PC-9 (cell line): ENCODE data around the gene ZNF35. TPM values are rescaled to one million over a fixed set of nuclear protein-coding genes. Genes with fewer than 3 reads are reported as not detected.

ENCODE experiments used
- BruUV-seq: library from RNA; stranded (reverse); fragments of 400-500 nt; replicated peaks from 2 replicates; lab custom pipeline; 2021; lab: Mats Ljungman, UMichigan
- CTCF ChIA-PET: fragments of 300-600 bp; sonication (Branson Sonifier 250); formaldehyde crosslinking; loops from one replicate; lab custom pipeline; 2022; ENCODE audit warnings: antibody characterized with exemption; lab: Charles Lee
- POLR2A ChIA-PET: fragments of 300-600 bp; sonication (Branson Sonifier 250); formaldehyde crosslinking; loops from one replicate; lab custom pipeline; 2022; ENCODE audit warnings: antibody characterized with exemption; ENCODE audit not compliant: unreplicated experiment; lab: Charles Lee
- DNase-seq, 2 experiments: peaks; one replicate each; pipeline versions ENCODE4 v3.0.0 to v3.0.0-alpha.2; 2015 to 2022; ENCODE audit warnings: mixed read lengths in 1 of 2
- H2AFZ ChIP-seq: fragments of 200-600 bp; sonication (generic); 2 replicates; pipeline ENCODE4 v1.8.1; 2017; ENCODE audit warnings: antibody characterized with exemption
- H3F3A ChIP-seq: fragments of 200-600 bp; sonication (generic); 2 replicates; pipeline ENCODE4 v1.8.1; 2017; ENCODE audit warnings: antibody characterized with exemption, mild to moderate bottlenecking, low read depth; ENCODE audit not compliant: insufficient read depth
- H3K27ac ChIP-seq: fragments of 200-600 bp; sonication (generic); 2 replicates; pipeline ENCODE4 v1.6.1; 2016; ENCODE audit warnings: mixed run types
- H3K27me3 ChIP-seq: fragments of 200-600 bp; sonication (generic); 2 replicates; pipeline ENCODE4 v1.6.1; 2016; ENCODE audit warnings: low read depth, mixed run types; ENCODE audit not compliant: insufficient read depth
- H3K36me3 ChIP-seq: fragments of 200-600 bp; sonication (generic); 2 replicates; pipeline ENCODE4 v1.6.1; 2016; ENCODE audit warnings: low read depth, mixed run types
- H3K4me1 ChIP-seq: fragments of 200-600 bp; sonication (generic); replicated peaks from 2 replicates; pipeline ENCODE4 v1.6.1; 2016; ENCODE audit warnings: mixed run types; ENCODE audit not compliant: insufficient read depth
- H3K4me2 ChIP-seq: fragments of 200-600 bp; sonication (generic); 2 replicates; pipeline ENCODE4 v1.6.1; 2017; ENCODE audit warnings: mixed run types
- H3K4me3 ChIP-seq: fragments of 200-600 bp; sonication (generic); 2 replicates; pipeline ENCODE4 v1.6.1; 2016; ENCODE audit warnings: mixed run types
- H3K79me2 ChIP-seq: fragments of 200-600 bp; sonication (generic); 2 replicates; pipeline ENCODE4 v1.6.1; 2017; ENCODE audit warnings: low read depth, mixed run types
- H3K9me2 ChIP-seq: fragments of 200-600 bp; sonication (generic); 2 replicates; pipeline ENCODE4 v1.8.1; 2017; ENCODE audit warnings: mild to moderate bottlenecking; ENCODE audit not compliant: insufficient read depth
- H3K9me3 ChIP-seq: fragments of 200-600 bp; sonication (generic); 2 replicates; pipeline ENCODE4 v1.8.1; 2016; ENCODE audit warnings: low read depth; ENCODE audit not compliant: insufficient read depth
- H4K20me1 ChIP-seq: fragments of 200-600 bp; sonication (generic); 2 replicates; pipeline ENCODE4 v1.8.1; 2017; ENCODE audit not compliant: insufficient read depth
- CTCF ChIP-seq: fragments of 200-600 bp; sonication (generic); conservative IDR thresholded peaks from 2 replicates; pipeline ENCODE4 v1.6.1; 2017; ENCODE audit warnings: mixed run types, antibody characterized with exemption, mild to moderate bottlenecking, moderate library complexity
- EZH2 ChIP-seq: fragments of 200-600 bp; sonication (generic); IDR thresholded peaks from 2 replicates; pipeline ENCODE4 v1.8.0; 2017; ENCODE audit warnings: antibody characterized with exemption, low read depth
- intact Hi-C: fragments of 100-400 bp; cut with micrococcal nuclease; formaldehyde crosslinking; loops from one replicate; pipeline ENCODE4 v1.10.0; 2022; ENCODE audit not compliant: unreplicated experiment
- total RNA-seq: library from RNA; stranded (reverse); gene quantifications from 2 replicates; pipeline ENCODE4 v1.2.3, GENCODE V29; 2021

The ZNF35 gene
- total RNA-seq, 1 experiment from 2014 or later = 7.0 TPM

- no peak overlapping the region for H3K4me2 ChIP-seq
- no peaks in the 10 kb centered on the region for H3K9me3 ChIP-seq
- H3K4me1 ChIP-seq = no peaks in the 10 kb centered on the region
- no peaks in the 10 kb centered on the region for H3K9me2 ChIP-seq
- BruUV-seq = no TSS peak
- H3K36me3 ChIP-seq = no peaks in the 10 kb centered on the region
- ChIA-PET CTCF (no interaction called here), POLR2A (no interaction called here)
- peaks cover 4% of the 10 kb centered on the region; the same call in 1 of the 2 replicates for H3K27me3 ChIP-seq
- no peak overlapping the region for H3K27ac ChIP-seq
- TF ChIP-seq CTCF (no peak), EZH2 (no peak)
- intact Hi-C loops = no loop called here
- DNase-seq = no peak
- H3F3A ChIP-seq = no peaks in the 10 kb centered on the region
- H3K79me2 ChIP-seq = no peaks in the 10 kb centered on the region
- H2AFZ ChIP-seq = no peak overlapping the region
- H3K4me3 ChIP-seq = no peak overlapping the region
- H4K20me1 ChIP-seq = no peaks in the 10 kb centered on the region
Measured at GRCh38 chr3:44678480-44679116, 30.1 kb downstream of the ZNF35 start.

DNA sequence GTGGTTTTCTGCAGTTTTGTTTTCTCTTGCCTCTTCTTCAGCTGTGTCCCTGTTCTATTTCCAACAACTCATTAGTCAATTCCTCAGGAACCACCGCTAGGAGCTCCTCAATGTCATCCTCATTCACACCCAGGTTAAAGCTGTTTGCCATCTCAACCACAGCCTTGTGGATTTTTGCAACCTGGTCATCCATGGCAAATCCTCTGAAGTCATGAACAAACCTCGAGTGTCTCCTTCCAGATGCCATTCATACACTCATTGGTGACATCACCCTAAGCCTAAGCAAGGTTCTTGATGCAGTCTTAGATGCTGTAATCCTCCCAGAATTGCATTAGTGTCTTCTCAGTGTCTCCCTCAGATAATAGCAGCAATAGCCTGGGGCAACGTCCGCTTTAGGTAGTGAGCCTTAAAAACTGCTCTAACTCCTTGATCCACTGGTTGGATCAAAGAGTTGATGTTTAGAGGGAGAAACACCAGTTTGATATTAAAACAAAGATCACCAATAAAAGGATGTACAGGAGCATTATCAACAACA lies 32.5 kb downstream of the ZNF35 start:
- DNase-seq = no peak
- Histone ChIP-seq H3K4me3 (no peak overlapping the region), H3K27me3 (peaks cover 4% of the 10 kb centered on the region; the same call in 1 of the 2 replicates), H3K4me2 (no peak overlapping the region), H3K79me2 (no peaks in the 10 kb centered on the region), H3K27ac (no peak overlapping the region), H3K36me3 (no peaks in the 10 kb centered on the region), H3F3A (no peaks in the 10 kb centered on the region), H4K20me1 (no peaks in the 10 kb centered on the region), H3K4me1 (no peaks in the 10 kb centered on the region), H3K9me2 (no peaks in the 10 kb centered on the region), H3K9me3 (no peaks in the 10 kb centered on the region; the same call in 1 of the 2 replicates), H2AFZ (no peak overlapping the region)
- intact Hi-C loops = no loop called here
- CTCF ChIA-PET = no interaction called here
- no peak for TF ChIP-seq CTCF
- no TSS peak for BruUV-seq
- POLR2A ChIA-PET = no interaction called here

- H3F3A ChIP-seq = no peaks in the 10 kb centered on the region
- ChIA-PET CTCF (no interaction called here), POLR2A (no interaction called here)
- H3K79me2 ChIP-seq = no peaks in the 10 kb centered on the region
- no peaks in the 10 kb centered on the region for H4K20me1 ChIP-seq
- DNase-seq = no peak
- peaks cover 3% of the 10 kb centered on the region; the same call in 1 of the 2 replicates for H3K27me3 ChIP-seq
- intact Hi-C loops = no loop called here
- no peaks in the 10 kb centered on the region; the same call in 1 of the 2 replicates for H3K9me3 ChIP-seq
- no peak overlapping the region for H2AFZ ChIP-seq
- TF ChIP-seq EZH2 = no peak
- no peak for TF ChIP-seq CTCF
- H3K4me3 ChIP-seq = no peak overlapping the region
- no peak overlapping the region for H3K4me2 ChIP-seq
- H3K36me3 ChIP-seq = no peaks in the 10 kb centered on the region
- no peak overlapping the region for H3K27ac ChIP-seq
- no TSS peak for BruUV-seq
- no peaks in the 10 kb centered on the region for H3K4me1 ChIP-seq
- no peaks in the 10 kb centered on the region for H3K9me2 ChIP-seq
Measured at GRCh38 chr3:44682182-44682896, 33.8 kb downstream of the ZNF35 start.
